ENCODE measurements around the gene PAN3.
A peak's percentile ranks its signal among the peaks of the same experiment; 100 is the strongest.

The PAN3 gene

DNA sequence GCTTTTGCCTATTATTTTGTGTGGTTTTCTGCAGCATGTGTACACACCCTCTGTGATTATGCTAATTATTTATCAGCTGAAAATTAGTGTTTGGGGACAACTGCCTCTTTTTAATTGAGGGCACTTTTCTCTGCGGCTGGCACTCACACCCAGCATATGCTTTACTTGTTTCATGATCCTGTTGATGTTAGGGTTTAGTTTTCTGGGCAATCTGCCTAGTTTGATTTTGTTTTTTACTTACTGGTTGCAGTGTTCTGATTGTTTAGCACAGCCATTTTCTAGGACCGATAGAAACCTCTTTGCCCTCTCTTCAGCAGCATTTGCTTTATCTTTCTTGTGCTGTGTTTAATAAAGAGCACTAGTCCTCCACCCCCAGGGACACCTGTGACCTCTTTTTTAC, 161.6 kb downstream of the PAN3 start:
- DNase-seq (ENCODE audit: low read depth in 2 of 2): no peak

DNA sequence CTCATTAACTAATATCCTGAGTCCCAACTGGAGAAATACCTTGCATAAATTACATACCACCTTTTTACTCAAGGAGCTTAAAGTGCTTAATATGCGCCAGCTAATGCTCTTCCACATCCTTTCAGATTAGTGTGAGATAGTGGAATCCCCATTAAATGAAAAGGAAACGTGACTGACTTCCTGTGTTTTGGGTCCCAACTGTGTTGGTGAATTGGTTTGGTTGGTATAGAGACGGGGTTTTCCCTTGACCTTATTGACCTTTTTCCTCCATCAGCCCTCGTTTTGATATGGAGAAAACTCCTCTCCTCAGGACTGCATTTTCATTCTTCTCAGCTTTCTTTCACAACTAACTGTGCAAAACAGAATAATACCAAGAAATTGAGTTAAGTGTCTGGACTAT, 163.5 kb downstream of the PAN3 start:
- no peak for DNase-seq (ENCODE audit: low read depth in 2 of 2)

DNA sequence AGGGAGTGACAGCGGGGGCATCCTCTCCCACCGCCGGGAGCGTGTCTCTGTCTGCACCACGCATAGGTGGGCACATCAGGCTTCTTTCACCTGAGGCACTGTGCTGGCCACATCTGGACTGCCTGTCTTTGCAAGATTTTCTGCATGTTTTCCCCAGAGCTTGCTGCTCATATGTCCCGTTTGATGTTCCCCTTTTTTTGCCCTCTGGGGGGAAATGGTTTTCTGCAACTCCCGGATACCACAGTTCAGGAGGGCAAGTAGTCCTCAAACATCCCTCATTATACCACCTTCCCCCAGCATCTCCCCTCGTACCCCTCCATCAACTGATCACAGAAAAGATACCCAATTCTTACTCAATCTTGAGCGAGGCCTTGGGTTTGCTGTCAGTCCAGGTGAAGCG, 168.0 kb downstream of the PAN3 start:
- no peak for DNase-seq (ENCODE audit: low read depth in 2 of 2)

DNA sequence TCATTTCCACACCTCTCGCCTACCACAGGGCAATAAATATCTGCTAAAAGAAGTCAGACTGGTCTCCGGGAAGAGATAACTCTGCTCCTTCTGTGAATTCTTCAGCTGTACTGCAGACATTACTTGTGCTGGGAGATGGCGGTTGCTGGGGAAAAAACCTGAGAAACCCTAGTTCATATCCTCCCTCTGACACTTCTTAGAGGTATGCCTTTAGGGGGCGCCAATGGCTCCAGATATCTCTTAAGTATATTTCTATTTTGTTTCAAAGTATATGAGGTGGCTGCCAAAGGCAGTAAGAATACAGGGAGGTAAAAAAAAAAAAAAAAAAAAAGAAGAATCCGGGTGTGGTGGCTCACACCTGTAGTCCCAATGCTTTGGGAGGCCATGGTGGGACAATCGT, 175.2 kb downstream of the PAN3 start:
- no peak for DNase-seq (ENCODE audit: low read depth in 2 of 2)

DNA sequence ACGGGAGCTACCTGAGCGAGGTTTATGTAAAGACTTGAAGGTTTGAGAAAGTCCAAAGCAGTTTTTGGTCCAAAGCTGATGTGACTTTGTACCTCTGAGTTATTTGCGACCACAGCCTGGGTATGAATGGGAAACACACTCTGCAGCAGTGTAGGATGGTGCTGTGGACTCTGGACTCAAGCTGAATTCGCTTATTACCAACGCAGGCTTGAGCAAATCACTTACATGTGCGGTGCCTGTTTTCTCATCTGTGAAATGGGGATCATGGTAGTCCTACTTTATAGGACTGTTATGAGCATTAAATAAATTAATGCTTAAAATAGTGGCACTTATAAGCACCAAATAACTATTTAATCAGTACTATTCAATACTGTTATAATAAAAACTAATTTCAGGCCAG, 176.5 kb downstream of the PAN3 start:
- no peak for DNase-seq (ENCODE audit: low read depth in 2 of 2)

DNA sequence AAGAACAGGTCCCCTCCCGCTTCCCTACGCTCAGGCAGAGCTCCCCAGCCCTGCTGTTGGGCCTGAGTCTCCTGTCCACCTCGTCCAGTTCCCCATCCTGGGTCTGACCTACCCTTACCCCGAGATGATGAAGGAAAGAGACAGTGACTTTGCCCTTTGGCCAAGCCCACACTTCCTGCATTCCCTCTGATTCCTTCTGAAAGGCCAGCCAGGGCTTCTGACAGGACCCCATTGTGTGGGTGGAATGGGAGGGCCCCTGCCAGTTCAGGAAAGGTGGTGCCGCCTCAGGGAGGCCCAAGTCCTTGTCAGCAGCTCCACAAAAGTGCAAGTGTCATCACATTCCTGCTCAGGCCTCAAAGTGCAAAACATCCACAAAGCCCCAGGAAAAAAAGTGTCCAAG, 177.8 kb downstream of the PAN3 start:
- DNase-seq (ENCODE audit: low read depth in 2 of 2): no peak

DNA sequence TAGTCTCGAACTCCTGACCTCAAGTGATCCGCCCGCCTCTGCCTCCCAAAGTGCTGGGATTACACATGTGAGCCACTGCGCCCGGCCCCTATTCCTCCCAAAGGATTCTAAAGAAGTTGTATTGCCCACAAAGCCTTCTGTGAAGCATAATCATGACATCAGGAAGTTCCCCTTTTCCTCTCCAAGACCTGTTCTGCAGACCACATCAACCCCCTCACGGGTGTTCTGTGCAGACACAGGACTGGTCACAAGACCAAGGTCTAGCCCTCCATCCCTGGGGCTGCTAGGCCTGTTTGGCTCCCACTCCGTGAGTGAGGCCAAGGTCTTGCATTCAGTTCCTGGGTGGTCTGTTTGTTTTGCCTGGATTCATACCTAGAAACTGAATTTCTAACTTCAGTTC, 178.5 kb downstream of the PAN3 start:
- no peak for DNase-seq (ENCODE audit: low read depth in 2 of 2)

DNA sequence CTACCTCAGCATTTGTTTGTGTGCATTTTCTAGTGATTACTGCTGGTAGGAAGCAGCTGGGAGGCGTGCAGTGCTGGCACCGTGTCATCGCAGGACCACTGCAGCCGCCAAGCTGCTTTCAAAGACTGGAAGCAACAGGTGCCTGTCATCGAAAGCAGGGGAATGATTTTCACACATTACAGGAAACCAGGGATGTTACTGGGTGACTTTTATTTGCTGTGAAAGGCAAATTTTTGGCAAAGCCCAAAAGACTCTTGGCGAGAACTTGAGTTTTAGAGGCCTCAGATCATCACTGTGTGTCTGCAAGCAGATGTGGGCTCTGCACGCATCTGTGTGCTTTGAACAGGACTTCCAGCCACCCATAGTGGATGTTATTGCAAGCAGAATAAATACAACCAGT, 180.2 kb downstream of the PAN3 start:
- no peak for DNase-seq (ENCODE audit: low read depth in 2 of 2)

DNA sequence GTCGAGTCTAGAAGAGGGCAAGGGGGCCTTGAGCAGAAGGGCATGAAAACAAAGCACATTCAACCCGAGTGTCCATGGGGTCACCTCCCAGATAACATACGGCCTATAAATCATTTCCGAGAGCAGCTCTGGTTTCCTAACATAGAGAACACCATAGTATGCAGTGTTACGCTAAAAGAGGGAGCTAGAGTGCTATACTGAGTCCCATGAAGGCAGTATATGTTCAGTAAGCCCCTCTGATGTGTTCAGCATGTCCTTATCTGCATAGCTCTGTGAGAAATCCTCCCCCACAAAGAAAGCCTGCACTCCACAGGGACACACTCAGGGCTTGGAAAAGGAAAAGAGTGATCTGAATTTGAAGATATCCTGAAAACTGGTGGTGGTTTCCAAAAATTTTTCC, 181.2 kb downstream of the PAN3 start:
- DNase-seq (ENCODE audit: low read depth in 2 of 2): no peak

DNA sequence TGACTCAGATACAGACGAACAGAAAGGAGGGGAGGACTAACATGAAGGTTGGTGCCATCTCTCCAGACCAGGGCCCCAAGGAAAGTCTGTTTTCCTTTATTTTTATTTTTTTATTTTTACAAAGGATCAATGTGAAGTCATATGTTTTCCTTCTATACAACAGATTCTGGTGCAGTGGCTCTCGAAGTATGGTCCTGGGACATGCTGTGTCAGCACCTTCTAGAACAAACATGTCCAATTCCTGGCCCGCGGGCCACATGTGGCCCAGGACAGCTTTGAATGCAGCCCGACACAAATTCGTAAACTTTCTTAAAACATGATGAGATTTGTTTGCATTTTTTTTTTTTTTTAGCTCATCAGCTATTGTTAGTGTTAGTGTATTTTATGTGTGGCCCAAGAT, 181.9 kb downstream of the PAN3 start:
- no peak for DNase-seq (ENCODE audit: low read depth in 2 of 2)

DNA sequence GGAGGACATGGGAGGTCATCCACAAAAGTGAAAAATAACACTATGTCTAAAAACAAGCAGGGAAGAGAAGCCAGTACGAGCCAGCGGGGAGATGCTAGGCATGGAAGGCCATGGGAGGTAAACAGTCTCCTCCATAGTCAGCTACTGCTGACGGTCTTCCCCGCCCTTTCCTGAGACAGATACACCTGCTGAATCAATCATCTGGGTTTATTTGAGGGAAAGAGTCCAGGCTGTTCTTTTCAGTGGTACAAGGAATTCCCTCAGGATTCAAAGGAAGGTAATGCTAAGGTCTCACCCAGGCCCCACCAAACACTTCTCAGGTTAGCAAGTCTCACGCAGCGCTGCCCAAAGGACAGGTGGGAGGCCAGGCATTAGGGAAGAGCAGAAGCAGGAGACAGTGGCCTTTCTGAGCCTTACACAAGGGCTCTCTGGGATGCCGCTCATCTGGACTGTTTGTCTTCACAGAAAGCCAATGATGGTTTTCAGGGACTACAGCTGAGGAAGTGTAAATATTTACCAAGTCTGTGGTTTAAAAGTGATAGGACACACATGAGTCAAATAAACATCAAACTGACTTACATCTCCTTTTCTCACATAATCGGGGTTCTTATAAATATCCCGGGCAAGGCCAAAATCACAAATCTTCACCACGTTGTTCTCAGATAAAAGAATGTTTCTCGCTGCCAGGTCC, 182.7 kb downstream of the PAN3 start:
- no peak for DNase-seq (ENCODE audit: low read depth in 2 of 2)

DNA sequence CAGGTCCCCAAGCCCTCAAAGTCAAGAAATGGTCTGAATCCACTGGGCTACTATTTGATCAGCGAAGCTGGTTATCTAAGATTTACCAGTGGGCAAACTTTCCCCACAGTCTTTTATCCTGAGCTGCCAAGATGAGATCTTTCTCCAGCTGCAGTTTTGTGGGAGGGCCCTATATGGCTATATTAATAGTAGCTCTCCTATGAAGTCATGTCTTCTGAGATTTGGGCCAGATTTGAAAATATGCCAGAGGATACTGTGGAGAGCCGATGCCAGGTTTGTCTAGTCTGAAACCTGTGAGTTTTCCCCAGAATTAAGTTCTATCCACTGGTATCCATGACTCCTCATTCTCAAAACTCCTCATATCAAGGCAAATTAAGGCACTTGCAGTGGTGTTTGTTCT, 183.4 kb downstream of the PAN3 start:
- DNase-seq (ENCODE audit: low read depth in 2 of 2): no peak

DNA sequence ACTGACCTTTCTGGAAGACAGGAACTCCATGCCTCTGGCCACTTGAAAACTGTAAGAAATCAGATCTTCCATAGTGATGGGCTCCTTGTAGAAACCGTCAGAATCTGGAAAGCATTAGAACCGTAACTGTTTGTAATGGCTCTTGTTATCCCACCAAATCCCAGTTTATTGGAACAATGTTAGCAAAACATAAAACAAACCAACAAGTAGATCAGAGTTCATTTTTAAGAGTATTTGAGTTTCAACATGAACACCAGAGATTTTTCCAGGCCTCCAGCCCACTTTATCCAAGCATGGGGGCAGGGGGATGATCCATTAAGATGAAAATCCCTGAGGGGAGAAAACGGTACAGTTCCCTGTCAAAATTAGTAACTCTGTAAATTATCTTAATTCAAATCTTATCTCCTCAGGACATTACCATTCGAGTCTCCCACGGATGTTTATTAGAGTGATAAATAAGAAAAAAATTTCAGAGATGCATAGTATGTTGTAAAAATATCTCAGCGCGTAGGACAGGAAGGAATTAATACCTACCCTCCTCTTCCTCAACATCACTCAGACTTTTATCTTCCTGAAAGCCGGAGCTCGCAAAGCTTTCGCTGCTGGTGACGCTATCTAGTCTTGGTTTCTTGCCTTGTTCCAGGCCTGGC, 184.0 kb downstream of the PAN3 start:
- no peak for DNase-seq (ENCODE audit: low read depth in 2 of 2)

DNA sequence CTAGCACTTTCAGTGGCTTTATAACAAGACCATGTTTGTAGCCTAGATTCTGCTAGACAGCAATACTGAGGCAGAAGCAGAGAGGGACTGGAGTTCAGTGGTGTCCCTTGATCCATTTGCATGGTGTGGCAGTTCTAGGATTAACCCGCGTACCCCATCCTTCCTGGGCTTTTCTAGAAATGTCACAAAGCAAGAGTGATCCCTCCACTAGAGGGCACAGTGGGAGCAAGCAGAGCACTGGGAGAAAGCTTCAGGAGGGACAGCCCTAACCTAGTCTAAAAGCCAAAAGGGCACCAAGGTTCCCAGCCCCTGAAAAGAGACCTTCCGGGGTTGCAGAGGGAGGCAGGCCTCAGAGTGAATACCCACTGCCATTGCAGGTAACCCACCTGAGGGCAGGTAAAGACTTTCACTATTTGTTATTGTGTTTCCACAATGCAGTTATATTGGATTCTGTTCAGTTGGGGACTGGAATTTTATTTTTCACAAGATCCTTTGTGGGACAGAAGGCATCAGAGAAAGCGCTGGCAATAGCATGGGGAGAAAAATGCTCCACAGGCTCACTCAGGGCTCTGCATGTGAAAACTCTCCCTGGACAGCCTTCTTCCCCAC, 185.9 kb downstream of the PAN3 start:
- peak; percentile 2 to 18 for DNase-seq (ENCODE audit: low read depth in 2 of 2)

DNA sequence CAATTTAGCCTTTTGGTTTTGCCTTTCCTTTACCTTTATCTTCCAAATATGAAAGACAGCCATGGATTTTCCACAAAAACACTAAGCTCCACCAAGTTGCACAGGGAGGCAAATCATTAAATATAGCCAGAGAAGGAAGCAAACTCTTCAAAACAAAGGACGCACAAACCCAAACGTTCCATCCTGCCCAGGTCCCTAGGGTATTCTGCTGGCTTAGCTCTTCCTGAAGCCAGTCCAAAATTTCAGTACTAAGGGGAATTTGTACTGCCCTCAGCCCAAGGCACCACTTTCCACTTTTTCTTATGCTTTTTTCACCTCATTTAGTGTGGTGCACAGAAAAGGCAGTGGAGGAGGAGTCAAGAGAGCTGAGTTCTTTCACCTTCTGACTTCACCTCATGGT, 186.7 kb downstream of the PAN3 start:
- DNase-seq (ENCODE audit: low read depth in 2 of 2): no peak

DNA sequence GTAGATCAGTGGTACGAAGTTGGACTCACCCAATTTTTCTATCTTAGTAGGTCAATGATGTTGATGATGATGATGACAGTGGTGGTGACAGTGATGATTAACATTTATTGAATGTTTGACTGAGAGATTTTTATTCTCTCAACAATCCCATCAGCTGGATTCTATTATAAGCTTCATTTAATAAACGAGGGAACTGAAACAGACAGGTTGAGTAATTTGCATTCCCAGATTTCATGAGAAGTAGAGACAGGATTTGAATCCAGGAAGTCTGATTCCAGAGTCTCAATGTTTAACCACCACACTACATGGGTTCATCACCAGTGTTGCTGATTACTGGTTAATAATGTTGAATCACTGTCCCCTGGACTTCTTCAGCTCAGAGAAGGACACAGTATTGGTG, 187.7 kb downstream of the PAN3 start:
- no peak for DNase-seq (ENCODE audit: low read depth in 2 of 2)

DNA sequence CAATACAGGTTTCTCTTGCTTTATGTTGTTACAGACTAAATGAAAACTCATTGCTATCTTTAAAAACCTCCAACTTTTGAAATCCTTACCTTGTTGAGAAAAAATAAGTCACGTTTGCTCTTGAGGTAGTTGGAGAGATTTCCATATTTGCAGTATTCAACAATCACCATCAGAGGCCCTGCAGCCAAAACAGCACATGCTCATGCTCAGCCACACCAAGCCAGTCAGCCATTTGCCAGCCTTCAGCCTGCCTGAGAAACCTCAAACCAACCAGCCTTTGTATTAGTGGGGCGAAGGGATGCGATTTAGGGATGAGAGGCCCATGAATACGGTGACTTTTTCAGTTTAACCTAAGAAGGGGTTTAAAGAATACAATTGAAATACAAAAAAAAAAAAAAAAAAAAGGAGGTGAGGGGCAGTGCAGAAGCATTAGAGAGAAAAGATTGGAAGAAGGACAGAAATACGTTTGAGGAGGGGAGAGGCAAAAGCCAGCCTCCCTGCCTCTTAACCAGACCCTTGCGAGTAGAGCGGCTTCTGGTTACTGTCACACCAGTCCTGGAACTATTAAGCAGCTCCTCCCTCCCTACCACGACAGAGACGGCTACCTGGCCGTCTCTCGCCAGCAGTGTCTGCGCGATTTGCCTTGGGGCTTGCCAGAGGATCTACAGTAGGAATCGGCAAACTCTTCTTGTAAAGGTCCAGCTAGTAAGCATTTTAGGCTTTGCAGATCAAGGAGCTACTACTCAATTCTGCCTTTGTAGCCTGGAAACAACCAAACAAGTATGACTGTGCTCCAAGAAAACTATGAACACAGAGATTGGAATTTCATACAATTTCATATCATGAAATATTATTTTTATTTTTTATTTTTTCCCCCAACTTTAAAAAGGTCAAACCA, 189.3 kb downstream of the PAN3 start:
- DNase-seq (ENCODE audit: low read depth in 2 of 2): no peak

DNA sequence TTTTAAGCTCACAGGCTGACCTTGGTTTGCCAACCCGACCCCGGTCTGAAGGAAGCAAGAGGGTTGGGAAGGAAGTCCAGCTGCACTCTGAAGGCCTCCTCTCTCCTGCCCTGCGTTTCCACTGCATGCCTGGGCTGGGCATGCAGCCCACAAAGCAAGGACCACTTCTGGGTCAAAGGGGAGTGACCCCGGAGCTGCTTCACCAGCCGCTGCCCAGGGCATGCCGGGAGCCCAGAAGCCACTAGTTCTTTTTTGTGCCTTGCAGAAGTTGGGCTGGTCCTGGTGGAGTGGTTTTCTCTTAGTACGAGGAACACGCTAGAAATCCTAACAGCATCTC, 189.9 kb downstream of the PAN3 start:
- DNase-seq (ENCODE audit: low read depth in 2 of 2): no peak

DNA sequence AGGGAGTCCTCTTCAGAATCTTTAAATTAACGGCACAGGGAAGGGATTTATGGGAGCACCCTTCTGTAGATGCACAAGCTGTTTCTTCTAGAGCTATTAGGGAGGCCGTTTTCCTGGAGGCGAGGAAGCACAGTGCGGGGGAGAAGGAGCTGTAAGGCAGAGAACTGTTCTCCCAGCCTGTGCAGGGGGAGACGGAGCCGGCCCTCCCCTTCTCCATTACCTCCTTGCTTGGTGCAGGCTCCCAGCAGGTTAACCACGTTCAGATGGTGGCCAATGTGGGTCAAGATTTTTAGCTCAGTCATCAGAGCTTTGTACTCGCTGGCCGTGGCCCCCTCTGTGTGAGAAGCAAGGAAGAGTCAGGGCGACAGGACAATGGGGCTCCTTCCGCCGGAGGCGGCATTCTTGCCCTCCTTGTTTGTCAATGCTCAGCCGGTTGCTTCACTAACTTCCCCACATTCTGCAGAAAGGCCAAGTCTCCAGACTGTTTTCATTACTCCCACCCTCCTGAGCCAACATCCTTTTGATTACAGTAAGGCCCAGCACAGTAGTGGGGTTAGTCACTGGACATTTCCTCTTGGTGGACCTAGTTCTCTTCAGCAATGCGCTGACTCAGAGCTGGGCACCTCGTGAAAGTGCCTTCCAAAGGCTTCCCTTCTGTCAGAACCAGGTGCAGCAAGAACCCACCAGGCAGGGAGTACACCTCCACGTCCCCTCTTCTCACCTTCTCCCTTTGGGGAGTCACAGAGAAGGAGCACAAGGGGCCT, 191.2 kb downstream of the PAN3 start:
- DNase-seq (ENCODE audit: low read depth in 2 of 2): no peak

DNA sequence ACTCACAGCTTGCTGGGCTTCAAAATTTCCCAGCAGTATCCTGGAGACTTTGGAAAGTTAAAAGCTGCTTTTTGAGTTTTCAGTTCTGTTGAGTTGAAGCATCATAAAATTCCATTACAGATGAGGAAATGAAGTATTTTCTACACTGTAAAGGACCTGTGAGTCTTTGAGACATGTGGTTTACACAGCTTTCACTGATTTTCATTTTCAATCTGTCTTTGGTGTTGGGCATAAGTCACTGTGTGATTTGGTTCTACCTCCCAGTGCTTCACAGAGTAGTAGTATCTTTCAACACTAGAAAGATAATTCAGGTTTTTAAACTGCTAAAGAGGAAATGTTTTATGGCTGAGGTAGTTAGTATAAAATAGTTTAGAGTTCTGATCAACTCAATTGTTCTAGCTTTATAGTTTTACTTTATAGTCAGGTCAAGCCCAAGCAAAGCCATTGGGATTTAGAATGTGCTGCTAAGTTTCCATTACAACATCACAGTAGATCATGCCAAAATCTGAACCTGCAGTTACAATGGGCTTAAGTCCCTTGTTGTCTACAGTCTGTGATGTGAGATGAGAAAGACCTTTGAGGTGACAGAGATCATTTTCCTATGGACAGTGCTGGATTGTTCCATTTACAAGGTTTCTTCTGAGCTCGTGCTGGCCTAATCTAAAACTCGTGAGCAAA, 195.0 kb downstream of the PAN3 start:
- no peak for DNase-seq (ENCODE audit: low read depth in 2 of 2)

DNA sequence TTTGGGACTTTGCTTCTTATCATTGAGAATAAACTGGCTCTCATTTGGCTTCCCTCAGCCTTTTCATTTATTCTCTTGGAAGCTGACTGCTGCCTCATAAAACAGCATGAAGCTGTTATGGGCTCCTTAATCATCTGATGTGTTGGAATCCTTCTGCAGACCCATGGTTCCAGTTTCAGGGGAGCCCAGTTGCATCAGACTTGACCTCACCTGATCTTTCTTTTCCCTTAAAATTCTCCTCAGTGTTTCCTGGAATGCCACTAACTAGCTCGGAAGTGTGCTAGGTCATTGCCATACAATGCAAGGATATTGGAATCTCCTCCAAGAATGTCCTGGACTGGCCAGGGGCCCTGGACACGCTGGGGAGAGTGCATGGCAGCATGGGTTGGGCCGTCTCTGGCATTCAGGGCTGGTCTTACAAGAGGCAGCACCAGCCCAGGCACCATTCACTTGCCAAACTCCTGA, 197.9 kb downstream of the PAN3 start:
- DNase-seq (ENCODE audit: low read depth in 2 of 2): no peak

All from stimulated activated CD4-positive, alpha-beta T cell treated with anti-CD3 and anti-CD28 coated beads, Interleukin-1b, Interleukin-23, amount 100 ng/mL, for 1 hour (primary cell).